KMS-11 (cell line): ENCODE results near the gene RPS3A.
"Not testable (repeated sequence)": the region's sequence is repeated elsewhere in the genome, so short reads cannot be mapped to it uniquely, and the experiment has no call there.

ENCODE experiments used
- H2AFZ ChIP-seq: fragments of 200-600 bp; sonication (generic); 2 replicates; pipeline ENCODE4 v1.6.1; 2016; ENCODE audit warnings: antibody characterized with exemption, mixed run types, low read depth
- H3K27ac ChIP-seq: fragments of 200-600 bp; sonication (generic); 2 replicates; pipeline ENCODE4 v1.6.1; 2016; ENCODE audit warnings: mild to moderate bottlenecking, mixed run types
- H3K27me3 ChIP-seq: fragments of 200-600 bp; sonication (generic); 2 replicates; pipeline ENCODE4 v1.6.1; 2017; ENCODE audit warnings: mild to moderate bottlenecking, low read depth, mixed run types, moderate library complexity; ENCODE audit not compliant: insufficient read depth
- H3K36me3 ChIP-seq: fragments of 200-600 bp; sonication (generic); 2 replicates; pipeline ENCODE4 v1.6.1; 2017; ENCODE audit warnings: mild to moderate bottlenecking, mixed run types; ENCODE audit not compliant: insufficient read depth
- H3K4me1 ChIP-seq: fragments of 200-600 bp; sonication (generic); 2 replicates; pipeline ENCODE4 v1.6.1; 2016; ENCODE audit warnings: mild to moderate bottlenecking, low read depth, mixed run types; ENCODE audit not compliant: poor library complexity, severe bottlenecking
- H3K4me2 ChIP-seq: fragments of 200-600 bp; sonication (generic); 2 replicates; pipeline ENCODE4 v1.7.0; 2016; ENCODE audit warnings: mild to moderate bottlenecking, mixed run types
- H3K4me3 ChIP-seq: fragments of 200-600 bp; sonication (generic); IDR thresholded peaks from 2 replicates; pipeline ENCODE4 v1.6.1; 2017; ENCODE audit warnings: low read depth, low read length, mixed read lengths; ENCODE audit not compliant: insufficient read depth
- H3K79me2 ChIP-seq: fragments of 200-600 bp; sonication (generic); 2 replicates; pipeline ENCODE4 v1.6.1; 2016; ENCODE audit warnings: low read depth, mixed run types; ENCODE audit not compliant: insufficient read depth
- H3K9ac ChIP-seq: fragments of 200-600 bp; sonication (generic); 2 replicates; pipeline ENCODE4 v1.6.1; 2016; ENCODE audit warnings: mild to moderate bottlenecking, mixed run types
- H4K20me1 ChIP-seq: fragments of 200-600 bp; sonication (generic); 2 replicates; pipeline ENCODE4 v1.6.1; 2016; ENCODE audit warnings: mild to moderate bottlenecking, mixed run types; ENCODE audit not compliant: insufficient read depth
- TF ChIP-seq, protein P1 (sequence below): fragments of 200-600 bp; sonication (generic); conservative IDR thresholded peaks from 2 replicates; pipeline ENCODE4 v1.6.1; 2017; ENCODE audit warnings: low read depth, mild to moderate bottlenecking, antibody characterized with exemption, low read length, moderate library complexity, mixed read lengths

RPS3A gene

DNA sequence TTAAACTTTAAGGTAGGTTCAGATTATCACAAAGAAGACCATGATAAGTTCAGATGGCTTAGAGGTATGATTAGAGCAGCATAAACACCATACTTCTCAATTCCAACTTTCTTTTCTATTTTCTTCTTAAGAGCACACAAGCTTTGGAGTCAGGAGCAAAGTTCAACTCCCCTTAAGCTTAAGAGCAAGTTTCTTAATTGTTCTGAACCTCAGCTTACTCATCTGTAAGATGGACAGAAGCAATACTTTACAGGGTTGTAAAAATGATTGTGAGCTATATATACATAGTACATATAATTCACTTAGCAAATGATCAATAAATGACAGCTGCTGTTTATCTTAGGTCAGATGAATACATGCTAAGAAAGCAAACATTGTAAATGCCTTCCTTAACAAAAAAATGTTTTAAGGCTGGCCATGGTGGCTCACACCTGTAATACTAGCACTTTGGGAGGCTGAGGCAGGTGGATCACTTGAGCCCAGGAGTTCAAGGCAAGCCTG is 25.0 kb upstream of the RPS3A start:
- H2AFZ ChIP-seq = no peak overlapping the region
- H3K27ac ChIP-seq = no peak overlapping the region
- H3K36me3 ChIP-seq = no peaks in the 10 kb centered on the region
- no peaks in the 10 kb centered on the region for H4K20me1 ChIP-seq
- H3K4me2 ChIP-seq = no peak overlapping the region
- H3K9ac ChIP-seq = no peak overlapping the region
- no peaks in the 10 kb centered on the region for H3K4me1 ChIP-seq
- no peak overlapping the region for H3K4me3 ChIP-seq
- no peaks in the 10 kb centered on the region for H3K27me3 ChIP-seq
- H3K79me2 ChIP-seq = no peaks in the 10 kb centered on the region
- TF ChIP-seq, protein P1, sequence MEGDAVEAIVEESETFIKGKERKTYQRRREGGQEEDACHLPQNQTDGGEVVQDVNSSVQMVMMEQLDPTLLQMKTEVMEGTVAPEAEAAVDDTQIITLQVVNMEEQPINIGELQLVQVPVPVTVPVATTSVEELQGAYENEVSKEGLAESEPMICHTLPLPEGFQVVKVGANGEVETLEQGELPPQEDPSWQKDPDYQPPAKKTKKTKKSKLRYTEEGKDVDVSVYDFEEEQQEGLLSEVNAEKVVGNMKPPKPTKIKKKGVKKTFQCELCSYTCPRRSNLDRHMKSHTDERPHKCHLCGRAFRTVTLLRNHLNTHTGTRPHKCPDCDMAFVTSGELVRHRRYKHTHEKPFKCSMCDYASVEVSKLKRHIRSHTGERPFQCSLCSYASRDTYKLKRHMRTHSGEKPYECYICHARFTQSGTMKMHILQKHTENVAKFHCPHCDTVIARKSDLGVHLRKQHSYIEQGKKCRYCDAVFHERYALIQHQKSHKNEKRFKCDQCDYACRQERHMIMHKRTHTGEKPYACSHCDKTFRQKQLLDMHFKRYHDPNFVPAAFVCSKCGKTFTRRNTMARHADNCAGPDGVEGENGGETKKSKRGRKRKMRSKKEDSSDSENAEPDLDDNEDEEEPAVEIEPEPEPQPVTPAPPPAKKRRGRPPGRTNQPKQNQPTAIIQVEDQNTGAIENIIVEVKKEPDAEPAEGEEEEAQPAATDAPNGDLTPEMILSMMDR = no peak

DNA sequence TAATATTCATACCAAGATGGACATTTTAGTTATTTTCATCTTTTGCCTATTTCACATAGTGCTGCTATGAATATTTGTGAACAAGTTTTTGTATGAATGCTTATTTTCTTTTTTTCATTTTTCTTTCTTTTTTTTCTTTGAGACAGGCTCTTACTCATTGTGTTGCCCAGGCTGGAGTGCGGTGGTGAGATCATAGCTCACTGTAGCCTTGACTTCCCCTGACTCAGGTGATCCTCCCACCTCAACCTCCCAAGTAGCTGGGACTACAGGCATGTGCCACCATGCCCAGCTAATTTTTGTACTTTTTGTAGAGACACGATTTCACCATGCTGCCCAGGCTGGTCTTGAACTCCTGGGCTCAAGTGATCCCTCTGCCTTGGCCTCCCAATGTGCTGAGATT is 21.4 kb upstream of the RPS3A start:
- not testable (repeated sequence) for H3K36me3 ChIP-seq, H3K4me2 ChIP-seq, H2AFZ ChIP-seq, H3K27me3 ChIP-seq, H3K4me3 ChIP-seq, H3K79me2 ChIP-seq, H3K27ac ChIP-seq, H3K4me1 ChIP-seq, H4K20me1 ChIP-seq, H3K9ac ChIP-seq

DNA sequence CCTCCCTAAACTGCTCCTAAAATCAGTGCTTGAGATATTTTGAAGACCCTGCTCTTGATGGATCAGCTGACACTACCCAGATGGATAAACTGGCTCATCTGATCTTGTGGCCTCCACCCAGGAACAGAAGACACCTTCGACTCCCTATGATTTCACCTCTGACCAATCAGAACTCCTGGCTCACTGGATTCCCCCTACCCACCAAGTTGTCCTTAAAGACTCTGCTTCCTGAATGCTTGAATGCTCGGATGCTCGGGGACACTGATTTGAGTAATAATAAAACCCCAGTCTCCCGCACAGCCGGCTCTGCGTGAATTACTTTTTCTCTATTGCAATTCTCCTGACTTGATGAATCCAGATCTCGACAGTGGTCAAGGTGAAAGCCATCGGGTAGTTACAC is 12.0 kb upstream of the RPS3A start:
- no peak overlapping the region for H2AFZ ChIP-seq
- no peaks in the 10 kb centered on the region for H3K27me3 ChIP-seq
- no peaks in the 10 kb centered on the region for H3K4me1 ChIP-seq
- no peaks in the 10 kb centered on the region for H3K36me3 ChIP-seq
- no peaks in the 10 kb centered on the region for H3K79me2 ChIP-seq
- no peak overlapping the region for H3K4me2 ChIP-seq
- H4K20me1 ChIP-seq = no peaks in the 10 kb centered on the region
- no peak overlapping the region for H3K9ac ChIP-seq
- H3K27ac ChIP-seq = no peak overlapping the region
- no peak overlapping the region for H3K4me3 ChIP-seq
- TF ChIP-seq, protein P1 = no peak

DNA sequence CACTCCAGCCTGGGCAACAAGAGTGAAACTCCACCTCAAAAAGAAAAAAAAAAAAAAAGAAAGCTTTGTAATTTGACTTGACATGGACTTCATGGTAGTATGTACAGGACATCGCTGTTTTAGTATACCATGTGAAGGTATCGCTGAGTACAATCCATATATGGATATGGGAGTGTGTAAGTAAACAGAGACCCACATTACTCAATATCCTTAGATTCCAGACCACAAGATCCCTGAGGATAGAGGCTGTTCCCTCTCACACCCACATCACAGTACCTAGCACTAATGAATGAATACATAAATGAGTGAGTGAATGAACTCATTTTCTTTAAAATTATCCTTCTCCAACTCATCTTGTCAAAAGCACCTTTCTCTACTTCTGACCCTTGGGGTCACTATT is 8.4 kb upstream of the RPS3A start:
- TF ChIP-seq, protein P1 = no peak
- H3K36me3 ChIP-seq = no peaks in the 10 kb centered on the region
- no peak overlapping the region for H3K27ac ChIP-seq
- no peaks in the 10 kb centered on the region for H3K4me1 ChIP-seq
- H3K79me2 ChIP-seq = no peaks in the 10 kb centered on the region
- H3K4me3 ChIP-seq = no peak overlapping the region
- no peak overlapping the region for H3K9ac ChIP-seq
- H4K20me1 ChIP-seq = no peaks in the 10 kb centered on the region
- no peaks in the 10 kb centered on the region for H3K27me3 ChIP-seq
- H2AFZ ChIP-seq = no peak overlapping the region
- no peak overlapping the region for H3K4me2 ChIP-seq

DNA sequence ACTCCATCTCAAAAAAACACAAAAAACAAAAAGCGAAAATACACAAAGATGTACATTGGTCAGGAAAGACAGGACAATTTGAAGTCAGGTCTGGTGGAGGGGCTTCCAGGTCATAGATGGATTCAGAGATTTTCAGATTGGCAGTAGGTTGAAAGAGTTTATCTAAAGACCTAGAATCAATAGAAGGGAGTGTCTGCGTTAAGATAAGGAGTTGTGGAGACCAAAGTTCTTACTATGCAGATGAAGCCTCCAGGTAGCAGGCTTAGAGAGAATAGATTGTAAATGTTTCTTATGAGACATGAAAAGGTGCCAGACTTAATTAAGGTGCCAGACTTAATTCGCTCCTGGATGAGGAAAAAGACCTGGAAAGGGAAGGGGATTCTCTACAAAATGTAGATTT is 6.9 kb upstream of the RPS3A start:
- no peaks in the 10 kb centered on the region for H4K20me1 ChIP-seq
- no peak overlapping the region for H3K4me3 ChIP-seq
- no peak overlapping the region for H3K9ac ChIP-seq
- H3K27me3 ChIP-seq = no peaks in the 10 kb centered on the region
- peaks cover 3% of the 10 kb centered on the region for H3K4me1 ChIP-seq
- no peaks in the 10 kb centered on the region for H3K79me2 ChIP-seq
- H3K36me3 ChIP-seq = no peaks in the 10 kb centered on the region
- H3K27ac ChIP-seq = no peak overlapping the region
- no peak overlapping the region for H3K4me2 ChIP-seq
- TF ChIP-seq, protein P1 = no peak
- H2AFZ ChIP-seq = no peak overlapping the region
